SK-N-MC (cell line): ENCODE data around the gene MBOAT2.

Experiments used
- EZH2 ChIP-seq: fragments of 200-600 bp; sonication (generic); IDR thresholded peaks from one replicate; pipeline ENCODE4 v1.6.1; 2017; ENCODE audit warnings: antibody characterized with exemption
- FOXP2 ChIP-seq: optimal IDR thresholded peaks from 2 replicates; pipeline ENCODE3; 2011; ENCODE audit warnings: mild to moderate bottlenecking, moderate library complexity; ENCODE audit not compliant: insufficient read depth; ENCODE audit errors: extremely low read length, control extremely low read depth
- POLR2AphosphoS5 ChIP-seq: IDR thresholded peaks from 2 replicates; pipeline ENCODE4 v1.6.1; 2012; ENCODE audit warnings: mild to moderate bottlenecking, low read depth, low read length, borderline replicate concordance

GRCh38 chr2:8998418-8999101 is 4.9 kb downstream of the MBOAT2 start:
- TF ChIP-seq EZH2 (no peak), POLR2AphosphoS5 (no peak), FOXP2 (no peak)
